ENCODE measurements around the gene DHCR7. TPM values are rescaled to one million over a fixed set of nuclear protein-coding genes. Genes with fewer than 3 reads are reported as not detected.

DHCR7 gene
- total and polyA plus RNA-seq, 2 experiments from 2014 or later = 84.0 to 166 TPM

DNA sequence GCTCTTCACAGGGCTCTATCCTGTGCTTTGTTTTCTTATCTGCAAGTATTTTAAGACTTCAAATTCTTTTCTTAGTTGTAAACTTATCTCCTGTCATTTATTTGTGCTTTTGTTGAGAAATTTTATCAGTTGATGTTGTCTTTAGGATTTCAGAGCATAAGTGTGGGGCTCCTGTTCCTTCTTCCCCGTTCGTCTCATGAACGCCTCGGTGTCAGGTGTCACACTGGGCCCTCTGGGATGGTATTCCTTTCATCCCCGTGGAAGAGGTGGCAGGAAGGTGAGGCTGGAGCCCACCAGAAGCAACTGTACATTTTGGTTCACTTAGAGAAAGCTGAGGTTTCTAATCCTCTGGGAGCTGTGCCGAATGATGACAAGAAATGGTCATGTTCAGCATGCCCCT is 22.8 kb upstream of the DHCR7 start (continued):
- TF ChIP-seq, protein P1, sequence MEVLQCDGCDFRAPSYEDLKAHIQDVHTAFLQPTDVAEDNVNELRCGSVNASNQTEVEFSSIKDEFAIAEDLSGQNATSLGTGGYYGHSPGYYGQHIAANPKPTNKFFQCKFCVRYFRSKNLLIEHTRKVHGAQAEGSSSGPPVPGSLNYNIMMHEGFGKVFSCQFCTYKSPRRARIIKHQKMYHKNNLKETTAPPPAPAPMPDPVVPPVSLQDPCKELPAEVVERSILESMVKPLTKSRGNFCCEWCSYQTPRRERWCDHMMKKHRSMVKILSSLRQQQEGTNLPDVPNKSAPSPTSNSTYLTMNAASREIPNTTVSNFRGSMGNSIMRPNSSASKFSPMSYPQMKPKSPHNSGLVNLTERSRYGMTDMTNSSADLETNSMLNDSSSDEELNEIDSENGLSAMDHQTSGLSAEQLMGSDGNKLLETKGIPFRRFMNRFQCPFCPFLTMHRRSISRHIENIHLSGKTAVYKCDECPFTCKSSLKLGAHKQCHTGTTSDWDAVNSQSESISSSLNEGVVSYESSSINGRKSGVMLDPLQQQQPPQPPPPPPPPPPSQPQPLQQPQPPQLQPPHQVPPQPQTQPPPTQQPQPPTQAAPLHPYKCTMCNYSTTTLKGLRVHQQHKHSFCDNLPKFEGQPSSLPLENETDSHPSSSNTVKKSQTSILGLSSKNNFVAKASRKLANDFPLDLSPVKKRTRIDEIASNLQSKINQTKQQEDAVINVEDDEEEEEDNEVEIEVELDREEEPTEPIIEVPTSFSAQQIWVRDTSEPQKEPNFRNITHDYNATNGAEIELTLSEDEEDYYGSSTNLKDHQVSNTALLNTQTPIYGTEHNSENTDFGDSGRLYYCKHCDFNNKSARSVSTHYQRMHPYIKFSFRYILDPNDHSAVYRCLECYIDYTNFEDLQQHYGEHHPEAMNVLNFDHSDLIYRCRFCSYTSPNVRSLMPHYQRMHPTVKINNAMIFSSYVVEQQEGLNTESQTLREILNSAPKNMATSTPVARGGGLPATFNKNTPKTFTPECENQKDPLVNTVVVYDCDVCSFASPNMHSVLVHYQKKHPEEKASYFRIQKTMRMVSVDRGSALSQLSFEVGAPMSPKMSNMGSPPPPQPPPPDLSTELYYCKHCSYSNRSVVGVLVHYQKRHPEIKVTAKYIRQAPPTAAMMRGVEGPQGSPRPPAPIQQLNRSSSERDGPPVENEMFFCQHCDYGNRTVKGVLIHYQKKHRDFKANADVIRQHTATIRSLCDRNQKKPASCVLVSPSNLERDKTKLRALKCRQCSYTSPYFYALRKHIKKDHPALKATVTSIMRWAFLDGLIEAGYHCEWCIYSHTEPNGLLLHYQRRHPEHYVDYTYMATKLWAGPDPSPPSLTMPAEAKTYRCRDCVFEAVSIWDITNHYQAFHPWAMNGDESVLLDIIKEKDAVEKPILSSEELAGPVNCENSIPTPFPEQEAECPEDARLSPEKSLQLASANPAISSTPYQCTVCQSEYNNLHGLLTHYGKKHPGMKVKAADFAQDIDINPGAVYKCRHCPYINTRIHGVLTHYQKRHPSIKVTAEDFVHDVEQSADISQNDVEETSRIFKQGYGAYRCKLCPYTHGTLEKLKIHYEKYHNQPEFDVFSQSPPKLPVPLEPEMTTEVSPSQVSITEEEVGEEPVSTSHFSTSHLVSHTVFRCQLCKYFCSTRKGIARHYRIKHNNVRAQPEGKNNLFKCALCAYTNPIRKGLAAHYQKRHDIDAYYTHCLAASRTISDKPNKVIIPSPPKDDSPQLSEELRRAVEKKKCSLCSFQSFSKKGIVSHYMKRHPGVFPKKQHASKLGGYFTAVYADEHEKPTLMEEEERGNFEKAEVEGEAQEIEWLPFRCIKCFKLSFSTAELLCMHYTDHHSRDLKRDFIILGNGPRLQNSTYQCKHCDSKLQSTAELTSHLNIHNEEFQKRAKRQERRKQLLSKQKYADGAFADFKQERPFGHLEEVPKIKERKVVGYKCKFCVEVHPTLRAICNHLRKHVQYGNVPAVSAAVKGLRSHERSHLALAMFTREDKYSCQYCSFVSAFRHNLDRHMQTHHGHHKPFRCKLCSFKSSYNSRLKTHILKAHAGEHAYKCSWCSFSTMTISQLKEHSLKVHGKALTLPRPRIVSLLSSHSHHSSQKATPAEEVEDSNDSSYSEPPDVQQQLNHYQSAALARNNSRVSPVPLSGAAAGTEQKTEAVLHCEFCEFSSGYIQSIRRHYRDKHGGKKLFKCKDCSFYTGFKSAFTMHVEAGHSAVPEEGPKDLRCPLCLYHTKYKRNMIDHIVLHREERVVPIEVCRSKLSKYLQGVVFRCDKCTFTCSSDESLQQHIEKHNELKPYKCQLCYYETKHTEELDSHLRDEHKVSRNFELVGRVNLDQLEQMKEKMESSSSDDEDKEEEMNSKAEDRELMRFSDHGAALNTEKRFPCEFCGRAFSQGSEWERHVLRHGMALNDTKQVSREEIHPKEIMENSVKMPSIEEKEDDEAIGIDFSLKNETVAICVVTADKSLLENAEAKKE (CRISPR knock-in tag; IDR thresholded peaks at IDR 0.05) = no peak
- no peak for TF ChIP-seq EZH2phosphoT487 (IDR thresholded peaks at IDR 0.05; ENCODE audit: unreplicated experiment)
- TF ChIP-seq, protein P2, sequence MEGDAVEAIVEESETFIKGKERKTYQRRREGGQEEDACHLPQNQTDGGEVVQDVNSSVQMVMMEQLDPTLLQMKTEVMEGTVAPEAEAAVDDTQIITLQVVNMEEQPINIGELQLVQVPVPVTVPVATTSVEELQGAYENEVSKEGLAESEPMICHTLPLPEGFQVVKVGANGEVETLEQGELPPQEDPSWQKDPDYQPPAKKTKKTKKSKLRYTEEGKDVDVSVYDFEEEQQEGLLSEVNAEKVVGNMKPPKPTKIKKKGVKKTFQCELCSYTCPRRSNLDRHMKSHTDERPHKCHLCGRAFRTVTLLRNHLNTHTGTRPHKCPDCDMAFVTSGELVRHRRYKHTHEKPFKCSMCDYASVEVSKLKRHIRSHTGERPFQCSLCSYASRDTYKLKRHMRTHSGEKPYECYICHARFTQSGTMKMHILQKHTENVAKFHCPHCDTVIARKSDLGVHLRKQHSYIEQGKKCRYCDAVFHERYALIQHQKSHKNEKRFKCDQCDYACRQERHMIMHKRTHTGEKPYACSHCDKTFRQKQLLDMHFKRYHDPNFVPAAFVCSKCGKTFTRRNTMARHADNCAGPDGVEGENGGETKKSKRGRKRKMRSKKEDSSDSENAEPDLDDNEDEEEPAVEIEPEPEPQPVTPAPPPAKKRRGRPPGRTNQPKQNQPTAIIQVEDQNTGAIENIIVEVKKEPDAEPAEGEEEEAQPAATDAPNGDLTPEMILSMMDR (conservative IDR thresholded peaks at IDR 0.05; ENCODE audit: low read depth in 2 of 2) = no peak
- TF ChIP-seq, protein P3, sequence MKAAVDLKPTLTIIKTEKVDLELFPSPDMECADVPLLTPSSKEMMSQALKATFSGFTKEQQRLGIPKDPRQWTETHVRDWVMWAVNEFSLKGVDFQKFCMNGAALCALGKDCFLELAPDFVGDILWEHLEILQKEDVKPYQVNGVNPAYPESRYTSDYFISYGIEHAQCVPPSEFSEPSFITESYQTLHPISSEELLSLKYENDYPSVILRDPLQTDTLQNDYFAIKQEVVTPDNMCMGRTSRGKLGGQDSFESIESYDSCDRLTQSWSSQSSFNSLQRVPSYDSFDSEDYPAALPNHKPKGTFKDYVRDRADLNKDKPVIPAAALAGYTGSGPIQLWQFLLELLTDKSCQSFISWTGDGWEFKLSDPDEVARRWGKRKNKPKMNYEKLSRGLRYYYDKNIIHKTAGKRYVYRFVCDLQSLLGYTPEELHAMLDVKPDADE (IDR thresholded peaks at IDR 0.05) = no peak

DNA sequence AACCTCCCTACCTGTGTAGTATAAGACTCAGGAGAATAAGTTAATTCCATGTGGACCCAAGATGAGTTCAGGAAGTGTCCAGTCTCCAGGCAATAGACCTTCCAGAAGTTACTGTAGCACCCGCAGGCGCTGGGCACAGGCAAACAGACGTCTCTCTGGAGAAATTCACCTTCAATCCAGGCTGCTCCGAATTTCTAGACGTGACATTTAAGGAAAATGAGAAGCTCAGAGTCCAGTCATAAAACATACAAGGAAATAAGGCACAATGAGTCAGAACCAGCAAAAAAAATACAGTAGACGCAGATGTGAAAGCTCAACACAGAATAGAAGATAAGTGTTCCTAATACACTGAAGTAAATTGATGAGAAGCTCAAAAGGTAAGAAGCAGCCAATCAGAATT is 19.0 kb upstream of the DHCR7 start:
- no peak for TF ChIP-seq ZNF331 (CRISPR knock-in tag; IDR thresholded peaks at IDR 0.05; ENCODE audit: low read depth)
- TF ChIP-seq STAT1 (IDR thresholded peaks at IDR 0.05; ENCODE audit: unreplicated experiment) = no peak
- TF ChIP-seq, protein P4, sequence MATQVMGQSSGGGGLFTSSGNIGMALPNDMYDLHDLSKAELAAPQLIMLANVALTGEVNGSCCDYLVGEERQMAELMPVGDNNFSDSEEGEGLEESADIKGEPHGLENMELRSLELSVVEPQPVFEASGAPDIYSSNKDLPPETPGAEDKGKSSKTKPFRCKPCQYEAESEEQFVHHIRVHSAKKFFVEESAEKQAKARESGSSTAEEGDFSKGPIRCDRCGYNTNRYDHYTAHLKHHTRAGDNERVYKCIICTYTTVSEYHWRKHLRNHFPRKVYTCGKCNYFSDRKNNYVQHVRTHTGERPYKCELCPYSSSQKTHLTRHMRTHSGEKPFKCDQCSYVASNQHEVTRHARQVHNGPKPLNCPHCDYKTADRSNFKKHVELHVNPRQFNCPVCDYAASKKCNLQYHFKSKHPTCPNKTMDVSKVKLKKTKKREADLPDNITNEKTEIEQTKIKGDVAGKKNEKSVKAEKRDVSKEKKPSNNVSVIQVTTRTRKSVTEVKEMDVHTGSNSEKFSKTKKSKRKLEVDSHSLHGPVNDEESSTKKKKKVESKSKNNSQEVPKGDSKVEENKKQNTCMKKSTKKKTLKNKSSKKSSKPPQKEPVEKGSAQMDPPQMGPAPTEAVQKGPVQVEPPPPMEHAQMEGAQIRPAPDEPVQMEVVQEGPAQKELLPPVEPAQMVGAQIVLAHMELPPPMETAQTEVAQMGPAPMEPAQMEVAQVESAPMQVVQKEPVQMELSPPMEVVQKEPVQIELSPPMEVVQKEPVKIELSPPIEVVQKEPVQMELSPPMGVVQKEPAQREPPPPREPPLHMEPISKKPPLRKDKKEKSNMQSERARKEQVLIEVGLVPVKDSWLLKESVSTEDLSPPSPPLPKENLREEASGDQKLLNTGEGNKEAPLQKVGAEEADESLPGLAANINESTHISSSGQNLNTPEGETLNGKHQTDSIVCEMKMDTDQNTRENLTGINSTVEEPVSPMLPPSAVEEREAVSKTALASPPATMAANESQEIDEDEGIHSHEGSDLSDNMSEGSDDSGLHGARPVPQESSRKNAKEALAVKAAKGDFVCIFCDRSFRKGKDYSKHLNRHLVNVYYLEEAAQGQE (IDR thresholded peaks at IDR 0.05; ENCODE audit: unreplicated experiment) = no peak
- no peak for TF ChIP-seq NANOG (IDR thresholded peaks at IDR 0.05; ENCODE audit: borderline replicate concordance)
- TF ChIP-seq CREB1 (CRISPR knock-in tag; IDR thresholded peaks at IDR 0.05; ENCODE audit: low read depth) = no peak
- TF ChIP-seq POLR2AphosphoS5 (IDR thresholded peaks at IDR 0.05; ENCODE audit: low read depth) = no peak
- no peak for TF ChIP-seq ZNF114 (CRISPR knock-in tag; IDR thresholded peaks at IDR 0.05)
- Histone ChIP-seq H3K4me1 (ENCODE audit: insufficient read depth) (no peaks in the 10 kb centered on the region), H3K9me2 (ENCODE audit: insufficient read depth) (no peaks in the 10 kb centered on the region), H3F3A (replicated peaks; ENCODE audit: low read depth) (no peaks in the 10 kb centered on the region), H3K36me3 (ENCODE audit: insufficient read depth) (peaks cover 11% of the 10 kb centered on the region; the same call in 1 of the 2 replicates), H3K27me3 (ENCODE audit: insufficient read depth) (no peaks in the 10 kb centered on the region), H3K27ac (ENCODE audit: low read depth) (no peak overlapping the region), H3K4me2 (no peak overlapping the region), H4K20me1 (replicated peaks; ENCODE audit: insufficient read depth) (no peaks in the 10 kb centered on the region), H2AFZ (no peak overlapping the region), H3K79me2 (replicated peaks; ENCODE audit: insufficient read depth) (no peaks in the 10 kb centered on the region), H3K4me3 (no peak overlapping the region)
- Mint-ChIP-seq H3K27me3 (ENCODE audit: insufficient read depth, low read depth, poor library complexity) (peaks cover 5% of the 10 kb centered on the region), H3K36me3 (ENCODE audit: low read depth) (peaks cover 50% of the 10 kb centered on the region), H3K9me3 (peaks cover 24% of the 10 kb centered on the region), H3K27ac (no peak overlapping the region), H3K4me3 (no peak overlapping the region), H3K4me1 (peaks cover 13% of the 10 kb centered on the region)
- DNase-seq (ENCODE audit: low spot score) (no peak), ATAC-seq (no peak)

All from GM23338 (cell line).